Liver (tissue), 9 donors: ENCODE data around the gene DLL4. TPM values are rescaled to one million over a fixed set of nuclear protein-coding genes. Genes with fewer than 3 reads are reported as not detected.

Experiments
- DNase-seq: peaks from one replicate; pipeline ENCODE4 v3.0.0-alpha.2; 2017; ENCODE audit warnings: low spot score
- H3K27ac ChIP-seq, 2 donors: one replicate each; pipeline ENCODE4 v1.7.0; 2013; ENCODE audit warnings: inconsistent platforms in 2 of 2, low read length in 2 of 2, control low read depth in 1 of 2, low read depth in 1 of 2, mild to moderate bottlenecking in 1 of 2
- H3K27me3 ChIP-seq, 4 donors: one replicate each; pipeline versions ENCODE4 v1.6.1 to v1.7.0; 2013; ENCODE audit warnings: low read length in 3 of 4, inconsistent platforms in 1 of 4, mild to moderate bottlenecking in 1 of 4, moderate library complexity in 1 of 4; ENCODE audit not compliant: control insufficient read depth in 4 of 4, insufficient read depth in 4 of 4
- H3K36me3 ChIP-seq, 4 donors: one replicate each; pipeline versions ENCODE4 v1.6.1 to v1.7.0; 2013; ENCODE audit warnings: low read length in 3 of 4, mild to moderate bottlenecking in 3 of 4, low read depth in 1 of 4, moderate library complexity in 1 of 4; ENCODE audit not compliant: control insufficient read depth in 4 of 4, insufficient read depth in 3 of 4
- H3K4me1 ChIP-seq, 4 donors: one replicate each; pipeline versions ENCODE4 v1.6.1 to v1.7.0; 2013; ENCODE audit warnings: low read length in 3 of 4, mild to moderate bottlenecking in 3 of 4, moderate library complexity in 1 of 4; ENCODE audit not compliant: control insufficient read depth in 4 of 4, insufficient read depth in 4 of 4
- H3K4me3 ChIP-seq, 3 donors: one replicate each; pipeline versions ENCODE4 v1.6.1 to v1.7.0; 2013; ENCODE audit warnings: low read length in 3 of 3, control low read depth in 1 of 3, low read depth in 1 of 3, mild to moderate bottlenecking in 1 of 3
- H3K9ac ChIP-seq, 2 donors: one replicate each; pipeline ENCODE4 v1.7.0; 2013; ENCODE audit warnings: low read length in 2 of 2, mild to moderate bottlenecking in 2 of 2, moderate library complexity in 2 of 2, control low read depth in 1 of 2, low read depth in 1 of 2
- H3K9me3 ChIP-seq, 4 donors: one replicate each; pipeline versions ENCODE4 v1.6.1 to v1.7.0; 2013; ENCODE audit warnings: low read length in 3 of 4; ENCODE audit not compliant: control insufficient read depth in 4 of 4
- ATF3 ChIP-seq: IDR thresholded peaks from 2 replicates; pipeline ENCODE4 v1.6.1; 2016; ENCODE audit warnings: antibody characterized with exemption
- EGR1 ChIP-seq, 2 donors: IDR thresholded peaks; 2 replicates each; pipeline ENCODE4 v1.6.1; 2016 to 2018; ENCODE audit warnings: antibody characterized with exemption in 2 of 2, low read depth in 2 of 2
- FOXA1 ChIP-seq: IDR thresholded peaks from 2 replicates; pipeline ENCODE4 v1.6.1; 2016; ENCODE audit warnings: antibody characterized with exemption
- FOXA2 ChIP-seq: IDR thresholded peaks from 2 replicates; pipeline ENCODE4 v1.6.1; 2016; ENCODE audit warnings: antibody characterized with exemption
- GABPA ChIP-seq, 2 donors: IDR thresholded peaks in 1 of 2; conservative IDR thresholded peaks in 1 of 2; 2 replicates each; pipeline ENCODE4 v1.6.1; 2016; ENCODE audit warnings: antibody characterized with exemption in 2 of 2, mild to moderate bottlenecking in 1 of 2, moderate library complexity in 1 of 2
- HNF4A ChIP-seq, 2 donors: conservative IDR thresholded peaks; 2 replicates each; pipeline ENCODE4 v1.6.1; 2016; ENCODE audit warnings: antibody characterized with exemption in 2 of 2, mild to moderate bottlenecking in 2 of 2
- HNF4G ChIP-seq: IDR thresholded peaks from 2 replicates; pipeline ENCODE4 v1.6.1; 2016; ENCODE audit warnings: antibody characterized with exemption
- JUND ChIP-seq, 2 donors: IDR thresholded peaks; 2 replicates each; pipeline ENCODE4 v1.6.1; 2016; ENCODE audit warnings: antibody characterized with exemption in 2 of 2
- NR2F2 ChIP-seq: IDR thresholded peaks from 2 replicates; pipeline ENCODE4 v1.6.1; 2016; ENCODE audit warnings: antibody characterized with exemption
- RAD21 ChIP-seq, 2 donors: IDR thresholded peaks; 2 replicates each; pipeline ENCODE4 v1.6.1; 2016; ENCODE audit warnings: antibody characterized with exemption in 2 of 2, mild to moderate bottlenecking in 2 of 2
- RXRA ChIP-seq, 2 donors: IDR thresholded peaks; 2 replicates each; pipeline ENCODE4 v1.6.1; 2017 to 2018; ENCODE audit warnings: antibody characterized with exemption in 2 of 2, mild to moderate bottlenecking in 1 of 2
- SP1 ChIP-seq: IDR thresholded peaks from 2 replicates; pipeline ENCODE4 v1.6.1; 2018; ENCODE audit warnings: antibody characterized with exemption, mild to moderate bottlenecking
- TAF1 ChIP-seq: conservative IDR thresholded peaks from 2 replicates; pipeline ENCODE4 v1.6.1; 2016; ENCODE audit warnings: antibody characterized with exemption, mild to moderate bottlenecking
- YY1 ChIP-seq: IDR thresholded peaks from 2 replicates; pipeline ENCODE4 v1.6.1; 2016; ENCODE audit warnings: antibody characterized with exemption, mild to moderate bottlenecking
- ZBTB33 ChIP-seq: IDR thresholded peaks from 2 replicates; pipeline ENCODE4 v1.6.1; 2016; ENCODE audit warnings: antibody characterized with exemption
- WGBS: extraction: QIAGEN DNeasy Blood & Tissue Kit; methylation state at CpG from one replicate; pipeline ENCODE4 v1.1.7; 2013; 5-methylcytosine and 5-hydroxymethylcytosine counted together
- polyA plus RNA-seq, 2 donors: library from polyadenylated mRNA; stranded (reverse) in 1 of 2; unstranded in 1 of 2; fragments of 200-250 nt in 1 of 2; fragments of >200 nt in 1 of 2; fragmentation: Nextera tagmentation in 1 of 2; extraction: Ambion mirVana in 1 of 2; gene quantifications; one replicate each; pipeline versions ENCODE4 v1.2.1 to v1.2.3, GENCODE V29; 2013 to 2015
- total RNA-seq, 2 donors: library from RNA; depleted of rRNA; stranded (reverse); fragments of >200 nt; gene quantifications; one replicate each; pipeline ENCODE4 v1.2.3, GENCODE V29; 2014
- TF ChIP-seq, protein P1 (sequence below): fragments of 150-350 bp; IDR thresholded peaks from 2 replicates; pipeline ENCODE4 v1.5.1; 2017; ENCODE audit warnings: improper control_type of control experiment, low read depth, low read length; ENCODE audit not compliant: missing input control
- TF ChIP-seq, protein P2 (sequence below): IDR thresholded peaks from 2 replicates; pipeline ENCODE4 v1.6.1; 2016; ENCODE audit warnings: antibody characterized with exemption
- TF ChIP-seq, protein P3 (sequence below): IDR thresholded peaks from 2 replicates; pipeline ENCODE4 v1.6.1; 2016; ENCODE audit warnings: antibody characterized with exemption, mild to moderate bottlenecking
- donor health status: healthy.
- donor health status: healthy.
- donor health status: healthy.
- donor health status: healthy.
- donor health status: healthy.

The DLL4 gene
- total and polyA plus RNA-seq, 4 donors = 2.1 to 3.8 (median 3.0) TPM

GRCh38 chr15:40899536-40900207 is 29.5 kb upstream of the DLL4 start (continued):
- TF ChIP-seq ZBTB33 = no peak

- Histone ChIP-seq H3K4me1 (peaks cover 2 to 28% (median 18%) of the 10 kb centered on the region in 4 donors), H3K9me3 (no peaks in the 10 kb centered on the region), H3K36me3 (peaks cover 12 to 40% (median 23%) of the 10 kb centered on the region in 4 donors), H3K27ac (no peak overlapping the region), H3K27me3 (no peaks in the 10 kb centered on the region), H3K9ac (no peak overlapping the region), H3K4me3 (no peak overlapping the region)
- TF ChIP-seq FOXA2 (no peak), TAF1 (no peak), NR2F2 (no peak), GABPA (IDR thresholded peaks at IDR 0.05 in 1 of 2, conservative IDR thresholded peaks at IDR 0.05 in 1 of 2) (no peak), HNF4G (no peak), JUND (IDR thresholded peaks at IDR 0.05) (no peak), HNF4A (conservative IDR thresholded peaks at IDR 0.05) (no peak), YY1 (no peak), FOXA1 (no peak), SP1 (no peak), RAD21 (IDR thresholded peaks at IDR 0.05) (no peak), EGR1 (IDR thresholded peaks at IDR 0.05; ENCODE audit: low read depth in 2 of 2) (no peak), ZBTB33 (no peak), ATF3 (no peak), RXRA (IDR thresholded peaks at IDR 0.05) (no peak)
- TF ChIP-seq, protein P1, sequence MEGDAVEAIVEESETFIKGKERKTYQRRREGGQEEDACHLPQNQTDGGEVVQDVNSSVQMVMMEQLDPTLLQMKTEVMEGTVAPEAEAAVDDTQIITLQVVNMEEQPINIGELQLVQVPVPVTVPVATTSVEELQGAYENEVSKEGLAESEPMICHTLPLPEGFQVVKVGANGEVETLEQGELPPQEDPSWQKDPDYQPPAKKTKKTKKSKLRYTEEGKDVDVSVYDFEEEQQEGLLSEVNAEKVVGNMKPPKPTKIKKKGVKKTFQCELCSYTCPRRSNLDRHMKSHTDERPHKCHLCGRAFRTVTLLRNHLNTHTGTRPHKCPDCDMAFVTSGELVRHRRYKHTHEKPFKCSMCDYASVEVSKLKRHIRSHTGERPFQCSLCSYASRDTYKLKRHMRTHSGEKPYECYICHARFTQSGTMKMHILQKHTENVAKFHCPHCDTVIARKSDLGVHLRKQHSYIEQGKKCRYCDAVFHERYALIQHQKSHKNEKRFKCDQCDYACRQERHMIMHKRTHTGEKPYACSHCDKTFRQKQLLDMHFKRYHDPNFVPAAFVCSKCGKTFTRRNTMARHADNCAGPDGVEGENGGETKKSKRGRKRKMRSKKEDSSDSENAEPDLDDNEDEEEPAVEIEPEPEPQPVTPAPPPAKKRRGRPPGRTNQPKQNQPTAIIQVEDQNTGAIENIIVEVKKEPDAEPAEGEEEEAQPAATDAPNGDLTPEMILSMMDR = no peak
- TF ChIP-seq, protein P2, sequence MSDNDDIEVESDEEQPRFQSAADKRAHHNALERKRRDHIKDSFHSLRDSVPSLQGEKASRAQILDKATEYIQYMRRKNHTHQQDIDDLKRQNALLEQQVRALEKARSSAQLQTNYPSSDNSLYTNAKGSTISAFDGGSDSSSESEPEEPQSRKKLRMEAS = no peak
- TF ChIP-seq, protein P3, sequence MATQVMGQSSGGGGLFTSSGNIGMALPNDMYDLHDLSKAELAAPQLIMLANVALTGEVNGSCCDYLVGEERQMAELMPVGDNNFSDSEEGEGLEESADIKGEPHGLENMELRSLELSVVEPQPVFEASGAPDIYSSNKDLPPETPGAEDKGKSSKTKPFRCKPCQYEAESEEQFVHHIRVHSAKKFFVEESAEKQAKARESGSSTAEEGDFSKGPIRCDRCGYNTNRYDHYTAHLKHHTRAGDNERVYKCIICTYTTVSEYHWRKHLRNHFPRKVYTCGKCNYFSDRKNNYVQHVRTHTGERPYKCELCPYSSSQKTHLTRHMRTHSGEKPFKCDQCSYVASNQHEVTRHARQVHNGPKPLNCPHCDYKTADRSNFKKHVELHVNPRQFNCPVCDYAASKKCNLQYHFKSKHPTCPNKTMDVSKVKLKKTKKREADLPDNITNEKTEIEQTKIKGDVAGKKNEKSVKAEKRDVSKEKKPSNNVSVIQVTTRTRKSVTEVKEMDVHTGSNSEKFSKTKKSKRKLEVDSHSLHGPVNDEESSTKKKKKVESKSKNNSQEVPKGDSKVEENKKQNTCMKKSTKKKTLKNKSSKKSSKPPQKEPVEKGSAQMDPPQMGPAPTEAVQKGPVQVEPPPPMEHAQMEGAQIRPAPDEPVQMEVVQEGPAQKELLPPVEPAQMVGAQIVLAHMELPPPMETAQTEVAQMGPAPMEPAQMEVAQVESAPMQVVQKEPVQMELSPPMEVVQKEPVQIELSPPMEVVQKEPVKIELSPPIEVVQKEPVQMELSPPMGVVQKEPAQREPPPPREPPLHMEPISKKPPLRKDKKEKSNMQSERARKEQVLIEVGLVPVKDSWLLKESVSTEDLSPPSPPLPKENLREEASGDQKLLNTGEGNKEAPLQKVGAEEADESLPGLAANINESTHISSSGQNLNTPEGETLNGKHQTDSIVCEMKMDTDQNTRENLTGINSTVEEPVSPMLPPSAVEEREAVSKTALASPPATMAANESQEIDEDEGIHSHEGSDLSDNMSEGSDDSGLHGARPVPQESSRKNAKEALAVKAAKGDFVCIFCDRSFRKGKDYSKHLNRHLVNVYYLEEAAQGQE = no peak
- WGBS = 93% methylated on average over 36 of the region's 36 CpGs
- no peak for DNase-seq
Observed at GRCh38 chr15:40900256-40901052, 28.7 kb upstream of the DLL4 start.
